Neural cell (in vitro differentiated cells): Measurements from ENCODE around the gene SLMAP.

ENCODE experiments used
- EZH2 ChIP-seq: fragments of 200-600, 300-800 bp; shearing (Covaris generic), sonication (generic); IDR thresholded peaks from 2 replicates; pipeline ENCODE4 v1.6.1; 2014; ENCODE audit warnings: antibody characterized with exemption, low read length, borderline replicate concordance, mild to moderate bottlenecking; ENCODE audit not compliant: insufficient read depth, poor library complexity, severe bottlenecking
- TF ChIP-seq, protein P1 (sequence below): fragments of 450-650 bp; IDR thresholded peaks from 2 replicates; pipeline ENCODE4 v1.5.1; 2014; ENCODE audit warnings: antibody characterized with exemption, mild to moderate bottlenecking, moderate library complexity; ENCODE audit not compliant: poor library complexity, severe bottlenecking

DNA sequence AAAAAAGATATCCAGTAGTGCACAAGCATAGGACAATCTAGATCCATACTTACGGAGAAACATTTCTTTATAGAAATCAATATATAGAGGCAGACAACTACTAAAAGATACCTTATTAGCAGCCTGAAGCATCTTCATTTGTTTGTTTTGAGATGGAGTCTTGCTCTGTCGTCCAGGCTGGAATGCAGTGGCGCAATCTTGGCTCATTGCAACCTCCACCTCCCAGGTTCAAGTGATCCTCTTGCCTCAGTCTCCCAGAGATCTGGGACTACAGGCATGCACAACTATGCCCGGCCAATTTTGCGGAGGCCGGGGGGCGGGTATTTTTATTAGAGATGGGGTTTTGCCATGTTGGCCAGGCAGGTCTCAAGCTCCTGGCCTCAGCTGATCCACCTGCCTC lies 18.3 kb upstream of the SLMAP start:
- TF ChIP-seq, protein P1, sequence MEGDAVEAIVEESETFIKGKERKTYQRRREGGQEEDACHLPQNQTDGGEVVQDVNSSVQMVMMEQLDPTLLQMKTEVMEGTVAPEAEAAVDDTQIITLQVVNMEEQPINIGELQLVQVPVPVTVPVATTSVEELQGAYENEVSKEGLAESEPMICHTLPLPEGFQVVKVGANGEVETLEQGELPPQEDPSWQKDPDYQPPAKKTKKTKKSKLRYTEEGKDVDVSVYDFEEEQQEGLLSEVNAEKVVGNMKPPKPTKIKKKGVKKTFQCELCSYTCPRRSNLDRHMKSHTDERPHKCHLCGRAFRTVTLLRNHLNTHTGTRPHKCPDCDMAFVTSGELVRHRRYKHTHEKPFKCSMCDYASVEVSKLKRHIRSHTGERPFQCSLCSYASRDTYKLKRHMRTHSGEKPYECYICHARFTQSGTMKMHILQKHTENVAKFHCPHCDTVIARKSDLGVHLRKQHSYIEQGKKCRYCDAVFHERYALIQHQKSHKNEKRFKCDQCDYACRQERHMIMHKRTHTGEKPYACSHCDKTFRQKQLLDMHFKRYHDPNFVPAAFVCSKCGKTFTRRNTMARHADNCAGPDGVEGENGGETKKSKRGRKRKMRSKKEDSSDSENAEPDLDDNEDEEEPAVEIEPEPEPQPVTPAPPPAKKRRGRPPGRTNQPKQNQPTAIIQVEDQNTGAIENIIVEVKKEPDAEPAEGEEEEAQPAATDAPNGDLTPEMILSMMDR = no peak
- no peak for TF ChIP-seq EZH2
